Measurements from ENCODE around the gene TMEM140. TPM values are rescaled to one million over a fixed set of nuclear protein-coding genes. Genes with fewer than 3 reads are reported as not detected.

Gene TMEM140
- total RNA-seq, 8 experiments from 2014 or later: 4.7 to 18.5 (median 11.4) TPM

Other genes with a start within 250 kb of the TMEM140 start
- 1 to 10 TPM in 6 of 8 experiments, under 1 TPM in 2; 0.97 to 6.6 (median 2.0) TPM for gene AGBL3, start 161.6 kb upstream of the TMEM140 start, total RNA-seq
- 10 to 100 TPM; 13.0 to 47.3 (median 28.4) TPM for gene CYREN, start 22.6 kb downstream of the TMEM140 start, total RNA-seq
- gene WDR91, start 63.5 kb downstream of the TMEM140 start, total RNA-seq: 10 to 100 TPM in 5 of 8 experiments, 1 to 10 TPM in 3; 6.3 to 19.6 (median 12.3) TPM
- gene STRA8, start 85.8 kb downstream of the TMEM140 start, total RNA-seq: not detected

All from motor neuron (in vitro differentiated cells).